ENCODE results near the gene PARVG.

The PARVG gene

GRCh38 chr22:44246615-44247326, 66.0 kb downstream of the PARVG start:
- peak; percentile 43 for DNase-seq

GRCh38 chr22:44247346-44247745, 66.6 kb downstream of the PARVG start:
- peak; percentile 33 for DNase-seq

- DNase-seq = peak; percentile 32
Measured at GRCh38 chr22:44247923-44248892, 67.5 kb downstream of the PARVG start.

- DNase-seq = no peak
Measured at GRCh38 chr22:44248926-44249325, 68.2 kb downstream of the PARVG start.

- no peak for DNase-seq
Measured at GRCh38 chr22:44249376-44250147, 68.8 kb downstream of the PARVG start.

- peak; percentile 26 for DNase-seq
Measured at GRCh38 chr22:44254811-44255210, 74.1 kb downstream of the PARVG start.

- DNase-seq = peak; percentile 37
Measured at GRCh38 chr22:44256085-44256484, 75.4 kb downstream of the PARVG start.

GRCh38 chr22:44256556-44257485, 76.1 kb downstream of the PARVG start:
- DNase-seq = peak; percentile 48

Data from activated CD8-positive, alpha-beta memory T cell treated with anti-CD3 and anti-CD28 coated beads for 24 hours (primary cell).